Astrocyte of the spinal cord (primary cell): ENCODE measurements around the gene URM1.

Experiments
- DNase-seq: peaks from one replicate; pipeline ENCODE4 v3.0.0; 2011; ENCODE audit warnings: low read depth, low spot score
- H3K4me3 ChIP-seq: 2 replicates; pipeline ENCODE4 v1.5.1; 2011; ENCODE audit warnings: low read depth, mild to moderate bottlenecking, low read length, moderate library complexity
- in situ Hi-C: cut with HindIII; loops from 2 replicates; pipeline ENCODE4 v1.10.0; 2017; ENCODE audit warnings: low sequenced_read_pairs
- TF ChIP-seq, protein P1 (sequence below): IDR thresholded peaks from 2 replicates; pipeline ENCODE4 v1.5.1; 2012; ENCODE audit warnings: low read depth, mild to moderate bottlenecking, low read length, inconsistent platforms

Gene URM1

DNA sequence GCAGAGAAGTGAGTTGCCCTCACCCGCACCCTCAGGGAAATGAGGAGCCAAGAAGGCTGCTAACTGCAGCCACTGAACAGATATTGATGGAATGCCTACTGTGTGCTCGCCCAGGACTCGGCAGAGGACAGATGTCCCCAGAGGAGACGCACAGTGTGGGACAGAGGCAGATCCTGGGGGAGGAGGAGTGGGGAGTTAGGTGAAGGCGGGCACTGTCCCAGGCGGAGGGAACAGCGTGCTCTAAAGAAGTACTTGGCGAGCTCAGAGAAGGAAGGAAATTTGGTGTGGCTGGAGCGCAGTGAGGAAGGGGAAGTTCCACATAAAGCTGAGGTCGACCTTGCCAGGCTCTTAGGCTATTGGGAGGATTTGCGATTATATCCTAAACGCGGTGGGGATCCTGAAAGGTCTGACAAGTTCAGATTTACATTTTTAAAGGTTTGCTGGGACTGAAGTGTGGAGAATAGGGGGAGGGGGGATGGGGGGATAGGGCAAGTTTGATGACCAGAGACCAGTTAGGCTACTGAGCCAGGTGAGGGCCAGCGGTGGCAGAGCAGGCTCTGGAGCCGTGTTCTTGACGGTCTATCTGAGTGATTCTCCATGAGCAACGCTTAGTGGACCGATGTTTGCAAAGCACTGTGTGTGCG lies 25.9 kb downstream of the URM1 start:
- DNase-seq = no peak
- no peak overlapping the region for H3K4me3 ChIP-seq
- in situ Hi-C loops = no loop called here
- TF ChIP-seq, protein P1, sequence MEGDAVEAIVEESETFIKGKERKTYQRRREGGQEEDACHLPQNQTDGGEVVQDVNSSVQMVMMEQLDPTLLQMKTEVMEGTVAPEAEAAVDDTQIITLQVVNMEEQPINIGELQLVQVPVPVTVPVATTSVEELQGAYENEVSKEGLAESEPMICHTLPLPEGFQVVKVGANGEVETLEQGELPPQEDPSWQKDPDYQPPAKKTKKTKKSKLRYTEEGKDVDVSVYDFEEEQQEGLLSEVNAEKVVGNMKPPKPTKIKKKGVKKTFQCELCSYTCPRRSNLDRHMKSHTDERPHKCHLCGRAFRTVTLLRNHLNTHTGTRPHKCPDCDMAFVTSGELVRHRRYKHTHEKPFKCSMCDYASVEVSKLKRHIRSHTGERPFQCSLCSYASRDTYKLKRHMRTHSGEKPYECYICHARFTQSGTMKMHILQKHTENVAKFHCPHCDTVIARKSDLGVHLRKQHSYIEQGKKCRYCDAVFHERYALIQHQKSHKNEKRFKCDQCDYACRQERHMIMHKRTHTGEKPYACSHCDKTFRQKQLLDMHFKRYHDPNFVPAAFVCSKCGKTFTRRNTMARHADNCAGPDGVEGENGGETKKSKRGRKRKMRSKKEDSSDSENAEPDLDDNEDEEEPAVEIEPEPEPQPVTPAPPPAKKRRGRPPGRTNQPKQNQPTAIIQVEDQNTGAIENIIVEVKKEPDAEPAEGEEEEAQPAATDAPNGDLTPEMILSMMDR = no peak

DNA sequence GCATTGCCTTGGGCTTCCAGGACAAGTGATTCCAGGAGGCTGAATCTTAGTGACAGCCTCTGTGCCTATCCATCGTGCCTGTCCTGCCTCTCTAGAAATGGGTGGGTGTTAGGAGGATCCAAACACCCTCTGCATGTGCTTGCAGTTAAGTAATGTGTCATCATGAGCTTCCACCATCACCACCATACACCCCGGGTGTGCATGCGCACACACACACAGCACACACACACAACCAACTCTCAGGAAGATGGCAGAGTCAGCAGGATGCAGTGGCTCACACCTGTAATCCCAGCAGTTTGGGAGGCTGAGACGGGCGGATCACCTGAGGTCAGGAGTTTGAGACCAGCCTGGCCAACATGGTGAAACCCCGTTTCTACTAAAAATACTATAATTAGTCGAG lies 26.7 kb downstream of the URM1 start:
- no peak for DNase-seq
- in situ Hi-C loops = no loop called here
- TF ChIP-seq, protein P1 = no peak
- H3K4me3 ChIP-seq = no peak overlapping the region

DNA sequence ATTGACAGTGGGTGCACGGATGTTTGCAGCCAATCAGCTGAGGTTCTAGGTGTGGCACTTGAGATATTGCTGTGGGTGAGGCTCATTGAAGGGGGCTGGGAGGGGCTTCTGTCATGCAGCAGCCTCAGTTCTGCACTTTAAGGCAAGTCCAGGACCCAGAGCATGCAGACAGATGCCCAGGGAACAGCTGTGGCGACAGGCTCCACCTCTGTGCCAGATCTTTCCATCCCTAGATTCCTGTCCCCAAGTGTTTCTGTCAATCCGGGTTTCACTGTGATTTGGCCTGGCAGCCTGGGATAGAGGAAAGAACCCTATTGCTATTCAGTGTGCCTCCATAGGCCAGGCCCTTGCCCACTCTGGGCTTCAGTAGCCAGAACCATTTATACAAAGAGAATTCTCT lies 28.7 kb downstream of the URM1 start:
- H3K4me3 ChIP-seq = no peak overlapping the region
- DNase-seq = no peak
- TF ChIP-seq, protein P1 = no peak
- in situ Hi-C loops = no loop called here

DNA sequence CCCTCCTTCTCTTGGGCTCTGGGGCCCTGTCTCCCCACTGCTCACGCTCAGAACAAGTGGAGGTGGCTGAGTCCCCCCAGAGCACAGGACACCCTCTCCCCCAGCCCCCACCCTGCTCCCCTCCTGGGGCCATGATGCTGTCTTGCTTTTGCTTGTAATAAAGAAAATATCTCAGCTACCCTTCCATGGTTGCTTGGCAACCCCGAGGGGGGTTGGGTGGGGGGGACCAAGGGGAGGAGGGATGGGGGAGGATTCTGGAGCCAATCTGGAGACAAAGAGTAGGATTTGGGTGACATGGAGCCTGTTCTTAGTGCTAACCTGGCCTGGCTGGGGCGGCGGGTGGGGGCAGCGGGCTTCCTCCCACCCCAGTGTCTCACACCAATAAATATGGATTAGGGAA lies 33.4 kb downstream of the URM1 start:
- no peak overlapping the region for H3K4me3 ChIP-seq
- TF ChIP-seq, protein P1 = no peak
- no peak for DNase-seq
- in situ Hi-C loops = no loop called here

DNA sequence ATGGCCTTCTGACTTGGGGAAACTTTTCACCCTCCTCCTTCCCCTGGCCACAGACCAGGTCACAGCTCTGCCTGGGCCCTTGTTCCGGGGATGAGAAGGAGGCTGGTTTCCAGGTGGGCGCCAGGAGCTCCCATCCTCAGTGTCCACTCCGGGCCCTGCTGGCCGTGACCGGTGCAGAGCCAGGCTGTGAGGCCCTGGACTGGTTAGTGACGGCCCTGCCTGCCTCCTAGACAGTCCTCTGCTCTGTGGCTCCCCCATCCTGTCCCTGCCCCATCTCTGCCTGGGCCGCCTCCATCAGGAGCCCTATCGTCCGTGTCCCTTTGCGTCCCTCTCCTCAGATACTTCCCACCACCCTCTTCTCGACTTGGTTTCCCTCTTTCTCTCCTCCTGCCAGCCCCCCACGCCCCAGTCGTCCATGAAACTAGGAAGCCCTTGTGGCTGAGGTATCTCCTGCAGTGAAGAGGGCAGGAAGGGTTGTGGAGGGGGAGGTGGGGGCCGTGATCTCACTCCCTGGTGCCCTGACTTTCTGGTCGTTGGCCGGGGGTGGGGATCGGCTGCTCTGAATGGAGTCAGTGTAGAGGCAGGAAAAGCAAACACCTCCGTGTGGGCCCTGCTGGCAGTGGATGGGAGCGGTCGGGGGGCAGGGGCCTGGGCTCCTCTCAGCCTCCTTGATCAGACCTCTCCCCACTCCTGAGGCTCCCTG lies 34.1 kb downstream of the URM1 start:
- DNase-seq = no peak
- TF ChIP-seq, protein P1 = no peak
- in situ Hi-C loops = no loop called here
- no peak overlapping the region for H3K4me3 ChIP-seq

DNA sequence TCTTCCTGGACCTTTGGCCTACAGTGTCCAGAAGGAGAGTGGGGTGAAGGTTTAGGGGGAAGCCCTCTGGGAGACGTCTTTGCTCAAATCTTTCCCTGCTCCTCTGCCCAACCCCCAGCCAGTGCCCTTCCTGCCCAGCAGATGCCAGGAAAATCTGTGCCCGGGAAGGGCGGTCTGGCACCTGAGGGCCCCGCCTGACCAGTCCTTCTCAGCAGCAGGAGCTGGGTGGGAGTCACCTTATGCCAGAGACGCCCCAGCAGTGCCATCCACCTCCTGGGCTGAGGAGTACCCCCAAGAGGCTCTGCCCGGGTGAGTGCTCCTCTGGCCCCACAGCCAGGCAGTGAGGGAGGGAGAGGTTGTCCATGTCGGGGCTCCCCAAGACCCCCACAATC lies 34.6 kb downstream of the URM1 start:
- TF ChIP-seq, protein P1 = no peak
- DNase-seq = no peak
- in situ Hi-C loops = no loop called here
- H3K4me3 ChIP-seq = no peak overlapping the region
